Transverse colon (tissue), 4 donors: ENCODE results near the gene CCDC154. TPM values are rescaled to one million over a fixed set of nuclear protein-coding genes. Genes with fewer than 3 reads are reported as not detected.
A peak's percentile ranks its signal among the peaks of the same experiment; 100 is the strongest.

Experiments
- DNase-seq: peaks from one replicate; pipeline ENCODE4 v3.0.0-alpha.2; 2019
- H3K27ac ChIP-seq, 4 donors: fragments of 200-600 bp; sonication (generic); 2 replicates each; pipeline ENCODE4 v1.5.1; 2016 to 2018; ENCODE audit warnings: inconsistent platforms in 4 of 4
- H3K27me3 ChIP-seq: fragments of 200-600 bp; sonication (generic); 2 replicates; pipeline ENCODE4 v1.5.1; 2017; ENCODE audit warnings: inconsistent platforms
- H3K36me3 ChIP-seq, 4 donors: fragments of 200-600 bp; sonication (generic); 2 replicates each; pipeline ENCODE4 v1.5.1; 2017 to 2019; ENCODE audit warnings: inconsistent platforms in 4 of 4
- H3K4me1 ChIP-seq, 4 donors: fragments of 200-600 bp; sonication (generic); 2 replicates each; pipeline ENCODE4 v1.5.1; 2017 to 2020; ENCODE audit warnings: inconsistent platforms in 4 of 4
- H3K4me3 ChIP-seq, 4 donors: fragments of 200-600 bp; sonication (generic); 1 replicate in 1 of 4; 2 replicates in 3 of 4; pipeline versions ENCODE4 v1.5.1 to v1.6.1; 2017 to 2019; ENCODE audit warnings: inconsistent platforms in 4 of 4
- H3K9me3 ChIP-seq, 2 donors: fragments of 200-600 bp; sonication (generic); 2 replicates each; pipeline ENCODE4 v1.5.1; 2017 to 2019; ENCODE audit warnings: inconsistent platforms in 2 of 2
- CTCF ChIP-seq, 5 experiments: fragments of 200-600 bp in 3 of 5; fragments of 450-650 bp in 2 of 5; sonication (generic) in 3 of 5; IDR thresholded peaks; 1 replicate in 2 of 5; 2 replicates in 3 of 5; pipeline ENCODE4 v1.5.1; 2016 to 2017; ENCODE audit warnings: antibody characterized with exemption in 5 of 5, inconsistent platforms in 3 of 5, mild to moderate bottlenecking in 2 of 5, moderate library complexity in 1 of 5
- EP300 ChIP-seq: sonication (generic); formaldehyde crosslinking; IDR thresholded peaks from one replicate; pipeline ENCODE4 v1.6.1; 2017; ENCODE audit warnings: antibody characterized with exemption, low read depth
- POLR2A ChIP-seq: fragments of 450-650 bp; IDR thresholded peaks from one replicate; pipeline ENCODE4 v1.6.1; 2016; ENCODE audit warnings: antibody characterized with exemption, mild to moderate bottlenecking, moderate library complexity
- POLR2AphosphoS5 ChIP-seq, 3 donors: sonication (generic); formaldehyde crosslinking; IDR thresholded peaks; one replicate each; pipeline ENCODE4 v1.6.1; 2016; ENCODE audit warnings: antibody characterized with exemption in 3 of 3
- WGBS, 2 donors: methylation state at CpG; one replicate each; pipeline ENCODE4 v1.1.5; 2018; ENCODE audit warnings: low coverage in 1 of 2; 5-methylcytosine and 5-hydroxymethylcytosine counted together
- in situ Hi-C, 4 donors: fragments of 200-750 bp; cut with MboI; loops; one replicate each; pipeline versions ENCODE4 v1.15.0 to v1.15.1; 2017; ENCODE audit warnings: low sequenced_read_pairs in 3 of 4, low pct_ligation_motif_present in 1 of 4, low pct_unique_long_range_greater_than_20kb in 1 of 4
- intact Hi-C: fragments of 100-400 bp; cut with DNase I; formaldehyde crosslinking; loops from one replicate; pipeline ENCODE4 v1.15.1; 2023; ENCODE audit warnings: low total_unique reads
- total RNA-seq, 4 donors: library from RNA; depleted of rRNA; stranded (reverse); fragments of >200 nt; gene quantifications; one replicate each; pipeline ENCODE4 v1.1.0, GENCODE V29; 2016

The CCDC154 gene
- total RNA-seq, 4 donors from 2014 or later: 0.16 to 0.41 TPM; not detected in 2

- no peak overlapping the region for H3K4me3 ChIP-seq
- peaks cover 7 to 27% (median 18%) of the 10 kb centered on the region in 4 donors for H3K4me1 ChIP-seq
- H3K36me3 ChIP-seq: no peaks in the 10 kb centered on the region
- H3K27me3 ChIP-seq: no peaks in the 10 kb centered on the region
- peak overlapping the region in 3 of 4 donors; percentile 95 to 97 (median 97) for H3K27ac ChIP-seq
- H3K9me3 ChIP-seq: no peaks in the 10 kb centered on the region
- 89 to 100% methylated on average over 3 to 10 of the region's 10 CpGs for WGBS, 2 donors
- TF ChIP-seq POLR2AphosphoS5 (IDR thresholded peaks at IDR 0.05): no peak
- intact Hi-C loops: no loop called here
- in situ Hi-C loops: no loop called here
- no peak for DNase-seq
Measured at GRCh38 chr16:1422076-1422475, 22.3 kb downstream of the CCDC154 start.

GRCh38 chr16:1420111-1420539 is 24.2 kb downstream of the CCDC154 start:
- Histone ChIP-seq H3K36me3 (no peaks in the 10 kb centered on the region), H3K4me3 (peak overlapping the region; percentile 60 to 94 (median 74)), H3K27me3 (no peaks in the 10 kb centered on the region), H3K9me3 (no peaks in the 10 kb centered on the region), H3K4me1 (peaks cover 7 to 28% (median 19%) of the 10 kb centered on the region in 4 donors), H3K27ac (peak overlapping the region; percentile 94 to 97 (median 96))
- intact Hi-C loops: no loop called here
- DNase-seq: no peak
- TF ChIP-seq POLR2AphosphoS5 (IDR thresholded peaks at IDR 0.05) (no peak), EP300 (no peak), CTCF (IDR thresholded peaks at IDR 0.05) (no peak), POLR2A (no peak)
- WGBS, 2 donors: 1% methylated on average over 22 of the region's 22 CpGs; no CpG with 5 or more reads in 1 of the 2 donors
- in situ Hi-C loops: no loop called here

GRCh38 chr16:1416521-1416941 is 27.8 kb downstream of the CCDC154 start:
- Histone ChIP-seq H3K4me3 (no peak overlapping the region), H3K9me3 (no peaks in the 10 kb centered on the region), H3K36me3 (no peaks in the 10 kb centered on the region), H3K27ac (peak overlapping the region in 3 of 4 donors; percentile 26 to 31 (median 29)), H3K27me3 (no peaks in the 10 kb centered on the region), H3K4me1 (peaks cover 7 to 43% (median 26%) of the 10 kb centered on the region in 4 donors)
- intact Hi-C loops (no loop called here), in situ Hi-C loops (no loop called here)
- no peak for TF ChIP-seq CTCF (IDR thresholded peaks at IDR 0.05)
- TF ChIP-seq POLR2A: no peak
- no peak for TF ChIP-seq POLR2AphosphoS5 (IDR thresholded peaks at IDR 0.05)
- no peak for TF ChIP-seq EP300
- 29 to 72% methylated on average over 1 to 3 of the region's 3 CpGs for WGBS, 2 donors
- no peak for DNase-seq

- Histone ChIP-seq H3K4me1 (peaks cover 4 to 34% (median 17%) of the 10 kb centered on the region in 4 donors), H3K27me3 (no peaks in the 10 kb centered on the region), H3K36me3 (no peaks in the 10 kb centered on the region), H3K27ac (peak within 1 kb of the TSS; percentile 86 to 96 (median 92)), H3K4me3 (peak within 1 kb of the TSS; percentile 86 to 98 (median 92)), H3K9me3 (no peaks in the 10 kb centered on the region)
- intact Hi-C loops (no loop called here), in situ Hi-C loops (no loop called here)
- TF ChIP-seq POLR2AphosphoS5 (IDR thresholded peaks at IDR 0.05) (no peak), CTCF (IDR thresholded peaks at IDR 0.05) (no peak), EP300 (no peak), POLR2A (no peak)
- WGBS, 2 donors: 3% methylated on average over 17 of the region's 72 CpGs; no CpG with 5 or more reads in 1 of the 2 donors
- DNase-seq: peak; percentile 85
Measured at GRCh38 chr16:1414532-1415260, 29.7 kb downstream of the CCDC154 start, which contains the start of gene UNKL. UNKL (minus strand) TSS chr16:1414704; CDS start chr16:1414691, 13 bp downstream.
